Measurements from ENCODE around the gene NOVA1. TPM values are rescaled to one million over a fixed set of nuclear protein-coding genes. Genes with fewer than 3 reads are reported as not detected.

NOVA1 gene
- total and polyA plus RNA-seq, 2 of the 4 experiments (the other 2 are of a cell fraction) = 0.90 to 3.0 TPM

DNA sequence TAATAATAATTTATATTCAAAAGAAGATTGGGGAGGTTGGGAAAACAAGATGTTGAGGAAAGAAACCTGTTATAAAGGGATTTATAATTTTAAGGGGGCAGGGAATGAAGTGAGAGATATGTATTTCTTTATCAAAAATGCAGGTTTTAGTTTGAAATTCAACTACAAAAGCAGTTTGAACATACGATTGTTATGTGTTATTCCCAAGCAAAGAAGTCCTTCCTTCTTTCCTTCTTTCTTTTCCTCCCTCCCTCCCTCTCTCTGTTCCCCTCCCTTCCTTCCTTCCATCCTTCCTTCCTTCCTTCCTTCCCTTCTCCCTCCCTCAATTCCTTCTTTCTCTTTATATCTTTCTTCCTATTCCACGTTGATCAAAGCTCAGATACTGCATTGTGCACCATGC lies 173.3 kb downstream of the NOVA1 start:
- H3K36me3 ChIP-seq (ENCODE audit: control insufficient read depth, insufficient read depth, low read length) = no peaks in the 10 kb centered on the region
- H2AK9ac ChIP-seq (replicated peaks; ENCODE audit: low read depth, low read length, poor library complexity) = no peak overlapping the region
- H2BK20ac ChIP-seq (ENCODE audit: low read depth, low read length) = no peak overlapping the region
- no peak overlapping the region for H2BK5ac ChIP-seq (ENCODE audit: low read depth, low read length, poor library complexity, severe bottlenecking)
- H3K9ac ChIP-seq (ENCODE audit: low read depth, low read length) = no peak overlapping the region
- no peak overlapping the region for H3K4ac ChIP-seq (ENCODE audit: low read depth, low read length)
- H2AK5ac ChIP-seq (ENCODE audit: low read depth, low read length) = no peak overlapping the region
- BruUV-seq (replicated peaks) = no TSS peak
- ChIA-PET CTCF (no interaction called here), POLR2A (ENCODE audit: unreplicated experiment) (no interaction called here)
- no peak overlapping the region for H3K56ac ChIP-seq (ENCODE audit: extremely low read depth, insufficient read depth, low read length)
- DNase-seq (no peak), ATAC-seq (ENCODE audit: low read depth) (no peak)
- no peak overlapping the region for H2BK120ac ChIP-seq (ENCODE audit: low read depth, low read length)
- no peak overlapping the region for H2BK15ac ChIP-seq (ENCODE audit: low read depth, low read length)
- in situ Hi-C loops (cut with MboI; ENCODE audit: low sequenced_read_pairs) = no loop called here
- H4K91ac ChIP-seq (ENCODE audit: insufficient read depth, low read depth, low read length) = no peak overlapping the region
- no peak overlapping the region for H2AFZ ChIP-seq (replicated peaks; ENCODE audit: low read length, poor library complexity)
- H3K27ac ChIP-seq (ENCODE audit: insufficient read depth, low read length) = no peak overlapping the region
- no peak overlapping the region for H4K8ac ChIP-seq (ENCODE audit: low read depth in 2 of 2, low read length in 2 of 2)
- no peaks in the 10 kb centered on the region for H4K20me1 ChIP-seq (ENCODE audit: insufficient read depth, low read length)
- dilution Hi-C loops (cut with HindIII; ENCODE audit: low sequenced_read_pairs, unreplicated experiment) = no loop called here
- 83% methylated on average over 1 of the region's 2 CpGs; no CpG with 5 or more reads in 1 of the 2 experiments for WGBS, 2 experiments (ENCODE audit: extremely low coverage in 2 of 2, insufficient read length in 1 of 2)
- no peak overlapping the region for H3K18ac ChIP-seq (ENCODE audit: low read depth, low read length)
- H3K79me1 ChIP-seq (ENCODE audit: low read depth in 1 of 2, low read length in 2 of 2) = no peaks in the 10 kb centered on the region
- H3K9me3 ChIP-seq (ENCODE audit: control insufficient read depth, insufficient read depth, low read length) = no peaks in the 10 kb centered on the region
- H3K23ac ChIP-seq (ENCODE audit: low read depth, low read length) = no peak overlapping the region
- no peaks in the 10 kb centered on the region for H3K4me1 ChIP-seq (ENCODE audit: control insufficient read depth, insufficient read depth, low read length)
- TF ChIP-seq MXI1 (IDR thresholded peaks at IDR 0.05; ENCODE audit: borderline replicate concordance, low read depth, low read length) = no peak
- TF ChIP-seq CHD1 (IDR thresholded peaks at IDR 0.05; ENCODE audit: low read depth, low read length) = no peak
- TF ChIP-seq ELK1 (IDR thresholded peaks at IDR 0.05; ENCODE audit: borderline replicate concordance, low read depth, low read length) = no peak
- no peak for TF ChIP-seq RAD21 (IDR thresholded peaks at IDR 0.05; ENCODE audit: low read length)
- TF ChIP-seq USF2 (IDR thresholded peaks at IDR 0.05; ENCODE audit: low read depth, low read length) = no peak
- no peak for TF ChIP-seq FOS (IDR thresholded peaks at IDR 0.05; ENCODE audit: low read depth, low read length)
- no peak overlapping the region for H3K14ac ChIP-seq (replicated peaks; ENCODE audit: low read depth, low read length)
- H3K9me1 ChIP-seq (ENCODE audit: insufficient read depth, low read length) = no peaks in the 10 kb centered on the region
- H4K5ac ChIP-seq (ENCODE audit: low read depth, low read length) = no peak overlapping the region
- no peak overlapping the region for H3K4me2 ChIP-seq (ENCODE audit: low read depth, low read length)
- H3K4me3 ChIP-seq (ENCODE audit: insufficient read depth, low read depth, low read length) = no peak overlapping the region
- intact Hi-C loops (cut with micrococcal nuclease) = no loop called here
- no peaks in the 10 kb centered on the region for H3K27me3 ChIP-seq (ENCODE audit: control insufficient read depth, insufficient read depth, low read length)
